ENCODE results near the gene JAZF1.

DNA sequence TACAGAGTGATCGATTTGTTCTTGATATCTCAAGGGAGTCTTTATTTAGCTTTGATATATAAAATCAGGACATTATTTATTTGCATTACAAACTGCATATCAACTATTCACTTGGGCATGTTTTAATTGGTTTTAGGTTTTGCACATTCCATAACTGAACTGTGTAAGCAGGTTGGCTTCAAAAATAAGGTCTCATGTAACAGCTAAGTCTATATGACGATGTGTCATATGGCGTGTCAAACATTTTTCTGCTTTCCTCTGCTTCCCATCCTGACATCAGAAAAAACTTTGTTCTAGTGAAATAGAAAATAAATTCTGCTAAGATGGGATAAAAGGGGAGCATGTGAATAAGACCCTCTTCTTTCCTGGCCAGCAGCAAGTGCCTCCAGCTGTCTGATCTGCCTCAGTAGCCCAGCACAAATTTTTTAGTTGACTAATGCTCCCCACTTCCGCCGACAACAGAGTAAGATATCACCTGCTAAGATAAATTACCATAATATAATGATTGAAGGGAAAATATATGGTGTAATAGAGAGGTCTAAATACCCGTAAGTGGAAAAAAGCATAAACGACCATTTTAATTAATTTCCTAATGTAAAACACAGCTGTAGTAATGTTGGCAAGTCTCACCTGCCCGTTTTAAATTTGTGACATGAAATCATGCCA lies 260.2 kb downstream of the JAZF1 start:
- TF ChIP-seq, protein P1, sequence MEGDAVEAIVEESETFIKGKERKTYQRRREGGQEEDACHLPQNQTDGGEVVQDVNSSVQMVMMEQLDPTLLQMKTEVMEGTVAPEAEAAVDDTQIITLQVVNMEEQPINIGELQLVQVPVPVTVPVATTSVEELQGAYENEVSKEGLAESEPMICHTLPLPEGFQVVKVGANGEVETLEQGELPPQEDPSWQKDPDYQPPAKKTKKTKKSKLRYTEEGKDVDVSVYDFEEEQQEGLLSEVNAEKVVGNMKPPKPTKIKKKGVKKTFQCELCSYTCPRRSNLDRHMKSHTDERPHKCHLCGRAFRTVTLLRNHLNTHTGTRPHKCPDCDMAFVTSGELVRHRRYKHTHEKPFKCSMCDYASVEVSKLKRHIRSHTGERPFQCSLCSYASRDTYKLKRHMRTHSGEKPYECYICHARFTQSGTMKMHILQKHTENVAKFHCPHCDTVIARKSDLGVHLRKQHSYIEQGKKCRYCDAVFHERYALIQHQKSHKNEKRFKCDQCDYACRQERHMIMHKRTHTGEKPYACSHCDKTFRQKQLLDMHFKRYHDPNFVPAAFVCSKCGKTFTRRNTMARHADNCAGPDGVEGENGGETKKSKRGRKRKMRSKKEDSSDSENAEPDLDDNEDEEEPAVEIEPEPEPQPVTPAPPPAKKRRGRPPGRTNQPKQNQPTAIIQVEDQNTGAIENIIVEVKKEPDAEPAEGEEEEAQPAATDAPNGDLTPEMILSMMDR (IDR thresholded peaks at IDR 0.05): no peak
- no peak for TF ChIP-seq POLR2A (IDR thresholded peaks at IDR 0.05)
